ENCODE data around the gene IL34. TPM values are rescaled to one million over a fixed set of nuclear protein-coding genes. Genes with fewer than 3 reads are reported as not detected.

IL34 gene
- total and polyA plus RNA-seq, 4 donors = 0.25 to 0.93 (median 0.42) TPM

- no peak for DNase-seq (ENCODE audit: low spot score)
- 90% methylated on average over 22 of the region's 22 CpGs for WGBS
- Histone ChIP-seq H3K4me1 (ENCODE audit: control insufficient read depth in 4 of 4, insufficient read depth in 4 of 4, low read length in 3 of 4) (no peaks in the 10 kb centered on the region), H3K27ac (ENCODE audit: low read depth in 1 of 2, low read length in 2 of 2) (no peak overlapping the region), H3K36me3 (ENCODE audit: control insufficient read depth in 4 of 4, insufficient read depth in 3 of 4, low read depth in 1 of 4, low read length in 3 of 4) (peaks cover 44 to 72% (median 60%) of the 10 kb centered on the region in 4 donors), H3K9ac (ENCODE audit: low read depth in 1 of 2, low read length in 2 of 2) (no peak overlapping the region), H3K27me3 (ENCODE audit: control insufficient read depth in 4 of 4, insufficient read depth in 4 of 4, low read length in 3 of 4) (no peaks in the 10 kb centered on the region), H3K4me3 (ENCODE audit: low read depth in 1 of 3, low read length in 3 of 3) (no peak overlapping the region), H3K9me3 (ENCODE audit: control insufficient read depth in 4 of 4, low read length in 3 of 4) (no peaks in the 10 kb centered on the region)
- TF ChIP-seq YY1 (IDR thresholded peaks at IDR 0.05) (no peak), RXRA (IDR thresholded peaks at IDR 0.05) (no peak), JUND (IDR thresholded peaks at IDR 0.05) (no peak), FOXA1 (IDR thresholded peaks at IDR 0.05) (no peak), RAD21 (IDR thresholded peaks at IDR 0.05) (no peak), SP1 (IDR thresholded peaks at IDR 0.05) (no peak), FOXA2 (IDR thresholded peaks at IDR 0.05) (no peak), EGR1 (IDR thresholded peaks at IDR 0.05; ENCODE audit: low read depth in 2 of 2) (no peak), GABPA (IDR thresholded peaks at IDR 0.05 in 1 of 2, conservative IDR thresholded peaks at IDR 0.05 in 1 of 2) (no peak), TAF1 (conservative IDR thresholded peaks at IDR 0.05) (no peak), MAX (IDR thresholded peaks at IDR 0.05) (no peak), CTCF (IDR thresholded peaks at IDR 0.05; ENCODE audit: low read depth, low read length, missing input control) (no peak), NR2F2 (IDR thresholded peaks at IDR 0.05) (no peak), HNF4A (conservative IDR thresholded peaks at IDR 0.05) (no peak)
- TF ChIP-seq, protein P1, sequence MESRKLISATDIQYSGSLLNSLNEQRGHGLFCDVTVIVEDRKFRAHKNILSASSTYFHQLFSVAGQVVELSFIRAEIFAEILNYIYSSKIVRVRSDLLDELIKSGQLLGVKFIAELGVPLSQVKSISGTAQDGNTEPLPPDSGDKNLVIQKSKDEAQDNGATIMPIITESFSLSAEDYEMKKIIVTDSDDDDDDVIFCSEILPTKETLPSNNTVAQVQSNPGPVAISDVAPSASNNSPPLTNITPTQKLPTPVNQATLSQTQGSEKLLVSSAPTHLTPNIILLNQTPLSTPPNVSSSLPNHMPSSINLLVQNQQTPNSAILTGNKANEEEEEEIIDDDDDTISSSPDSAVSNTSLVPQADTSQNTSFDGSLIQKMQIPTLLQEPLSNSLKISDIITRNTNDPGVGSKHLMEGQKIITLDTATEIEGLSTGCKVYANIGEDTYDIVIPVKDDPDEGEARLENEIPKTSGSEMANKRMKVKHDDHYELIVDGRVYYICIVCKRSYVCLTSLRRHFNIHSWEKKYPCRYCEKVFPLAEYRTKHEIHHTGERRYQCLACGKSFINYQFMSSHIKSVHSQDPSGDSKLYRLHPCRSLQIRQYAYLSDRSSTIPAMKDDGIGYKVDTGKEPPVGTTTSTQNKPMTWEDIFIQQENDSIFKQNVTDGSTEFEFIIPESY (IDR thresholded peaks at IDR 0.05) = no peak
- TF ChIP-seq, protein P2, sequence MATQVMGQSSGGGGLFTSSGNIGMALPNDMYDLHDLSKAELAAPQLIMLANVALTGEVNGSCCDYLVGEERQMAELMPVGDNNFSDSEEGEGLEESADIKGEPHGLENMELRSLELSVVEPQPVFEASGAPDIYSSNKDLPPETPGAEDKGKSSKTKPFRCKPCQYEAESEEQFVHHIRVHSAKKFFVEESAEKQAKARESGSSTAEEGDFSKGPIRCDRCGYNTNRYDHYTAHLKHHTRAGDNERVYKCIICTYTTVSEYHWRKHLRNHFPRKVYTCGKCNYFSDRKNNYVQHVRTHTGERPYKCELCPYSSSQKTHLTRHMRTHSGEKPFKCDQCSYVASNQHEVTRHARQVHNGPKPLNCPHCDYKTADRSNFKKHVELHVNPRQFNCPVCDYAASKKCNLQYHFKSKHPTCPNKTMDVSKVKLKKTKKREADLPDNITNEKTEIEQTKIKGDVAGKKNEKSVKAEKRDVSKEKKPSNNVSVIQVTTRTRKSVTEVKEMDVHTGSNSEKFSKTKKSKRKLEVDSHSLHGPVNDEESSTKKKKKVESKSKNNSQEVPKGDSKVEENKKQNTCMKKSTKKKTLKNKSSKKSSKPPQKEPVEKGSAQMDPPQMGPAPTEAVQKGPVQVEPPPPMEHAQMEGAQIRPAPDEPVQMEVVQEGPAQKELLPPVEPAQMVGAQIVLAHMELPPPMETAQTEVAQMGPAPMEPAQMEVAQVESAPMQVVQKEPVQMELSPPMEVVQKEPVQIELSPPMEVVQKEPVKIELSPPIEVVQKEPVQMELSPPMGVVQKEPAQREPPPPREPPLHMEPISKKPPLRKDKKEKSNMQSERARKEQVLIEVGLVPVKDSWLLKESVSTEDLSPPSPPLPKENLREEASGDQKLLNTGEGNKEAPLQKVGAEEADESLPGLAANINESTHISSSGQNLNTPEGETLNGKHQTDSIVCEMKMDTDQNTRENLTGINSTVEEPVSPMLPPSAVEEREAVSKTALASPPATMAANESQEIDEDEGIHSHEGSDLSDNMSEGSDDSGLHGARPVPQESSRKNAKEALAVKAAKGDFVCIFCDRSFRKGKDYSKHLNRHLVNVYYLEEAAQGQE (IDR thresholded peaks at IDR 0.05) = no peak
Measured at GRCh38 chr16:70665806-70666735, 19.7 kb downstream of the IL34 start.
